ENCODE measurements around the gene CAMTA1. TPM values are rescaled to one million over a fixed set of nuclear protein-coding genes. Genes with fewer than 3 reads are reported as not detected.

The CAMTA1 gene
- total RNA-seq, 1 donor from 2014 or later: 63.8 TPM

DNA sequence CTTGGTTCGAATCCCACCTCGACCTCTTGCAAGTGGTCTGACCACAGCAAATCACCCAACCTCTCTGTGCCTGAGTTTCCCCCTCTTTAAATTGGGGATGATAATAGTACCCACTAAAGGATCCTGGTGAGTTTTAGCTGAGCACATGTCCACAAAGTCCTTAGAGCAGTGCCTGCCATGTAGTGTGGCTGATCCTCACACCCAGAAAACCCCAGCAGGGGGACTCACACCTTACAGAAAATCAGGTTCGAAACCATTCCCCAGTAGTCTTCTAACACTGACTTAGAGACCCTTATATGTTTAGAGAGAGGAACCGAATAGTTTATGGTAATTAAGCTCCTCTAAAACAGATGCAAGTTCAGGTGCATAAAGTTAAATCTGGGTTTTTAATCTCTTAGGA, 89.0 kb downstream of the CAMTA1 start:
- DNase-seq (ENCODE audit: low spot score): no peak
- Mint-ChIP-seq H3K4me3 (ENCODE audit: unreplicated experiment) (no peak overlapping the region), H3K27ac (ENCODE audit: unreplicated experiment) (peak overlapping the region; percentile 5), H3K36me3 (ENCODE audit: low read depth) (peaks cover 2% of the 10 kb centered on the region), H3K27me3 (ENCODE audit: low read depth) (no peaks in the 10 kb centered on the region), H3K4me1 (ENCODE audit: low read depth) (peaks cover 47% of the 10 kb centered on the region), H3K9me3 (ENCODE audit: low read depth) (no peaks in the 10 kb centered on the region)
- TF ChIP-seq, protein P1, sequence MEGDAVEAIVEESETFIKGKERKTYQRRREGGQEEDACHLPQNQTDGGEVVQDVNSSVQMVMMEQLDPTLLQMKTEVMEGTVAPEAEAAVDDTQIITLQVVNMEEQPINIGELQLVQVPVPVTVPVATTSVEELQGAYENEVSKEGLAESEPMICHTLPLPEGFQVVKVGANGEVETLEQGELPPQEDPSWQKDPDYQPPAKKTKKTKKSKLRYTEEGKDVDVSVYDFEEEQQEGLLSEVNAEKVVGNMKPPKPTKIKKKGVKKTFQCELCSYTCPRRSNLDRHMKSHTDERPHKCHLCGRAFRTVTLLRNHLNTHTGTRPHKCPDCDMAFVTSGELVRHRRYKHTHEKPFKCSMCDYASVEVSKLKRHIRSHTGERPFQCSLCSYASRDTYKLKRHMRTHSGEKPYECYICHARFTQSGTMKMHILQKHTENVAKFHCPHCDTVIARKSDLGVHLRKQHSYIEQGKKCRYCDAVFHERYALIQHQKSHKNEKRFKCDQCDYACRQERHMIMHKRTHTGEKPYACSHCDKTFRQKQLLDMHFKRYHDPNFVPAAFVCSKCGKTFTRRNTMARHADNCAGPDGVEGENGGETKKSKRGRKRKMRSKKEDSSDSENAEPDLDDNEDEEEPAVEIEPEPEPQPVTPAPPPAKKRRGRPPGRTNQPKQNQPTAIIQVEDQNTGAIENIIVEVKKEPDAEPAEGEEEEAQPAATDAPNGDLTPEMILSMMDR (IDR thresholded peaks at IDR 0.05): no peak

DNA sequence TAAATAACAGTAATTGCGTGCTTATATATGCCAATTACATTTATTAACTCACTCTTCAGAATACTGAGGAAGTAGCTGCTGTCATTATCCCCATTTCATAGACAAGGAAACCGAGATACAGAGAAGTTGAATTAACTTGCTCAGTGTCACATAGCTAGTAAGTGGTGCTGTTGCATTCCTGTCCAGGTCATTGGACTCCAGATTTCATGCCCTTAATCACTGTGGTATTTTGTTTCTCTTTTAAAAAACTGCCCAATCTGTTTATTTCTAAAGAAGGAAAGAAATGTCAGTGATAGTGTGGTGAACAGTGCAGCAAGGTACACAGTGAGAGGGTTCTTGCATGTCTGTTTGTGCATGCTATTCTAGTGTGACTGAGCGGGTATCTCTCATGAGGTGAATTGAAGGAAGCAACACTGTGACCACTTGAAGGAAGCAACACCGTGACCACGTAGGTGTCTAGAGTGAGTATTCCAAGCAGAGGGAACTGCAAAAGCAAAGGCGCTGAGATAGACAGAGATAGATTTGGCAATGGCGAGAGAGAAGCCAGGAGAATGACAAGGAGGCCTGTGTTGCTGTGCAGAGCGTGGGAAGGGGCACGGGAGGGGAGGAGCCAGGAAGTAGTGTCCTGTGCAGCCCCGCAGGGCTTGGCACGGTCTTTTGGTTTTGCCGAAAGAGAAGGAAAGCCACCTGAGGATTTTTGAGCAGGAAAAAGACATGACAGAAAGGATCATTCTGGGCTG, 95.9 kb downstream of the CAMTA1 start:
- Mint-ChIP-seq H3K4me1 (ENCODE audit: low read depth) (peaks cover 20% of the 10 kb centered on the region), H3K4me3 (ENCODE audit: unreplicated experiment) (peak overlapping the region; percentile 2), H3K27me3 (ENCODE audit: low read depth) (no peaks in the 10 kb centered on the region), H3K36me3 (ENCODE audit: low read depth) (peaks cover under 1% of the 10 kb centered on the region), H3K27ac (ENCODE audit: unreplicated experiment) (peak overlapping the region; percentile 83), H3K9me3 (ENCODE audit: low read depth) (no peaks in the 10 kb centered on the region)
- TF ChIP-seq, protein P1 (IDR thresholded peaks at IDR 0.05): no peak
- DNase-seq (ENCODE audit: low spot score): no peak

DNA sequence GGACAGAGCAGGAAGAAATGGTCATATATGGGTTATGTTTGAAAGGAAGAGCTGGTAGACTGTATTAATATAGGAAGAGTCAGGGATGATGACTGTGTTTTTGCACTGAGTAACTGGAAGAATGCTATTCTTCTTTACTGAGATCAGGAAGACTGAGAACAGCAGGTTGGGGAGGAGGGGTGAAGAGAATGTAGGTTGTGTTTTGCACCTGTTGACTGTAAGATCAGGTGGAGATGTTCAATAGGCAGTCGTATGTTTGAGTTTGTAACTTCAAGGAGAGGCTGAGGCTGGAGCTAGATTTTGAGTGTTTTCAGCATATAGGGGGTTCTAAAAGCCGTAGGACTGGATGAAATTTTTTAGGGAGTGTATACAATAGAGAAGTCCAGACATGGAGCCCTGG, 97.2 kb downstream of the CAMTA1 start:
- Mint-ChIP-seq H3K27ac (ENCODE audit: unreplicated experiment) (no peak overlapping the region), H3K9me3 (ENCODE audit: low read depth) (no peaks in the 10 kb centered on the region), H3K36me3 (ENCODE audit: low read depth) (no peaks in the 10 kb centered on the region), H3K4me1 (ENCODE audit: low read depth) (peaks cover 20% of the 10 kb centered on the region), H3K4me3 (ENCODE audit: unreplicated experiment) (no peak overlapping the region), H3K27me3 (ENCODE audit: low read depth) (no peaks in the 10 kb centered on the region)
- TF ChIP-seq, protein P1 (IDR thresholded peaks at IDR 0.05): no peak
- DNase-seq (ENCODE audit: low spot score): no peak

DNA sequence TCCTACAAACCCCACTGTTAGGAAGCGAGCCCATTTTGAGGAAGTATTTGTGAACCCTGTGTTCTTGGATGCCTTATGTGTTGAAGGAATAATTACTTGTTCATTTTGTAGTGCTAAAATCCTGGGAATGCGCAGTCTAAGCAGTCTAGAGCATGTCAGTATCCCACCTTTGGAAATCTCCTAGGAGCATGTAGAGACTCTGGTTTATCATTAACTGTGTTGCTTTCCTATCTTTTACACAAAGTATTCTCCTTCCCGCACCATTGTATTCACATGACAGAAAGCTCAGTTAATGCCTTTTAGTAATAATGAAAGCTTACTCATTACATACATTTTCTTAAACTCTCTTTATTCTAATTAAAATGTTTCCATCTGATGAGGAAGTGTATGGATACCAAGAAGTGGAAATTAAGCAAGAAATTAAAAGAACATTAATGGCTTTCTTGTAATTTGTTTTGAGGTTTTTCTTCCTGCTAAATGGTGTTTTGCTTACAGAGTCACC, 99.4 kb downstream of the CAMTA1 start:
- no peak for DNase-seq (ENCODE audit: low spot score)
- Mint-ChIP-seq H3K4me3 (ENCODE audit: unreplicated experiment) (no peak overlapping the region), H3K4me1 (ENCODE audit: low read depth) (peaks cover 30% of the 10 kb centered on the region), H3K27ac (ENCODE audit: unreplicated experiment) (no peak overlapping the region), H3K9me3 (ENCODE audit: low read depth) (no peaks in the 10 kb centered on the region), H3K36me3 (ENCODE audit: low read depth) (no peaks in the 10 kb centered on the region), H3K27me3 (ENCODE audit: low read depth) (no peaks in the 10 kb centered on the region)
- TF ChIP-seq, protein P1 (IDR thresholded peaks at IDR 0.05): no peak

DNA sequence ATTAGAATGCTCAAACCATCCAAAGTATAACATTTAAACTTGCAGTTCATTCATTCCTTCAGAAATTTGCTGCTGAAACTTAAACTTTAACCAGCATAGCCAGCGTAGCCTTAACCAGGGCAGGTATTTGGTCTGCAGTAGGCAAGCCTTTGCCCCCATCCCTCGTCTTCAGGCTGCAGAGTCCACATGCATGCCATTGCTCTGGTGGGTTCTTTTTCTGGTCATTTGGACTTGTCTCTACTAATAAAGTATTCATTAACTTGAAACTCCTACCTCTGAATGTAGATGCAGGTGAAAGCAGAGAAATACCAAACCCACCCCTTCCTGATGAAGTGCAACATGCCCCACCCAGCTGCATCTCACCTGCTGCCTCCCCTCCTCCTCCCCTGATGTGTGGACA, 100.2 kb downstream of the CAMTA1 start:
- H3K27me3 Mint-ChIP-seq (ENCODE audit: low read depth): no peaks in the 10 kb centered on the region
- H3K9me3 Mint-ChIP-seq (ENCODE audit: low read depth): no peaks in the 10 kb centered on the region
- no peak overlapping the region for H3K4me3 Mint-ChIP-seq (ENCODE audit: unreplicated experiment)
- H3K27ac Mint-ChIP-seq (ENCODE audit: unreplicated experiment): no peak overlapping the region
- no peak for DNase-seq (ENCODE audit: low spot score)
- TF ChIP-seq, protein P1 (IDR thresholded peaks at IDR 0.05): no peak
- H3K36me3 Mint-ChIP-seq (ENCODE audit: low read depth): no peaks in the 10 kb centered on the region
- H3K4me1 Mint-ChIP-seq (ENCODE audit: low read depth): peaks cover 33% of the 10 kb centered on the region
